Prostate gland (tissue), 2 donors: ENCODE measurements around the gene RIGI.
"Not testable (repeated sequence)": the region's sequence is repeated elsewhere in the genome, so short reads cannot be mapped to it uniquely, and the experiment has no call there.

Experiments used
- POLR2A ChIP-seq: fragments of 450-650 bp; IDR thresholded peaks from one replicate; pipeline ENCODE4 v1.6.1; 2016; ENCODE audit warnings: antibody characterized with exemption, mild to moderate bottlenecking
- POLR2AphosphoS5 ChIP-seq: sonication (generic); formaldehyde crosslinking; IDR thresholded peaks from one replicate; pipeline ENCODE4 v1.6.1; 2017; ENCODE audit warnings: antibody characterized with exemption
- TF ChIP-seq, protein P1 (sequence below), 4 experiments: fragments of 200-600 bp in 2 of 4; fragments of 450-650 bp in 2 of 4; sonication (generic) in 2 of 4; IDR thresholded peaks; 1 replicate in 3 of 4; 2 replicates in 1 of 4; pipeline ENCODE4 v1.5.1; 2016 to 2019; ENCODE audit warnings: antibody characterized with exemption in 4 of 4, mild to moderate bottlenecking in 2 of 4, moderate library complexity in 2 of 4

DNA sequence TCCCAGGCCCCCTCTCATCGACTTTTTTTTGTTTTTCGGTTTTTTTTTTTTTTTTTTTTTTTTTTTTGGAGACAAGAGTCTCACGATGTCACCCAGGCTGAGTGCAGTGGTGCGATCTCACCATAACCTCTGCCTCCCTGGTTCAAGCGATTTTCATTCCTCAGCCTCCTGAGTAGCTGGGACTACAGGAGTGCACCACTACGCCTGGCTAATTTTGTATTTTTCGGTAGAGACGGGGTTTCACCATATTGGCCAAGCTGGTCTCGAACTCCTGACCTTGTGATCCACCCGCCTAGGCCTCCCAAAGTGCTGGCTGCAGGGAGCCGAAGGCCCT lies 1.5 kb downstream of the RIGI start:
- TF ChIP-seq, protein P1, sequence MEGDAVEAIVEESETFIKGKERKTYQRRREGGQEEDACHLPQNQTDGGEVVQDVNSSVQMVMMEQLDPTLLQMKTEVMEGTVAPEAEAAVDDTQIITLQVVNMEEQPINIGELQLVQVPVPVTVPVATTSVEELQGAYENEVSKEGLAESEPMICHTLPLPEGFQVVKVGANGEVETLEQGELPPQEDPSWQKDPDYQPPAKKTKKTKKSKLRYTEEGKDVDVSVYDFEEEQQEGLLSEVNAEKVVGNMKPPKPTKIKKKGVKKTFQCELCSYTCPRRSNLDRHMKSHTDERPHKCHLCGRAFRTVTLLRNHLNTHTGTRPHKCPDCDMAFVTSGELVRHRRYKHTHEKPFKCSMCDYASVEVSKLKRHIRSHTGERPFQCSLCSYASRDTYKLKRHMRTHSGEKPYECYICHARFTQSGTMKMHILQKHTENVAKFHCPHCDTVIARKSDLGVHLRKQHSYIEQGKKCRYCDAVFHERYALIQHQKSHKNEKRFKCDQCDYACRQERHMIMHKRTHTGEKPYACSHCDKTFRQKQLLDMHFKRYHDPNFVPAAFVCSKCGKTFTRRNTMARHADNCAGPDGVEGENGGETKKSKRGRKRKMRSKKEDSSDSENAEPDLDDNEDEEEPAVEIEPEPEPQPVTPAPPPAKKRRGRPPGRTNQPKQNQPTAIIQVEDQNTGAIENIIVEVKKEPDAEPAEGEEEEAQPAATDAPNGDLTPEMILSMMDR (IDR thresholded peaks at IDR 0.05), result not testable (repeated sequence)
- TF ChIP-seq POLR2A, POLR2AphosphoS5: not testable (repeated sequence)
